GM11168 (cell line): ENCODE data around the gene ZMYND12.

Experiments
- in situ Hi-C: fragments of 300-500 bp; cut with MboI; formaldehyde crosslinking; loops from one replicate; pipeline ENCODE4 v1.12.0; 2022; ENCODE audit warnings: low sequenced_read_pairs; ENCODE audit not compliant: unreplicated experiment

Gene ZMYND12

GRCh38 chr1:42449256-42449655 lies 6.6 kb downstream of the ZMYND12 start:
- in situ Hi-C loops = no loop called here

GRCh38 chr1:42442662-42443061 lies 13.2 kb downstream of the ZMYND12 start:
- in situ Hi-C loops = no loop called here

GRCh38 chr1:42439940-42440339 lies 15.9 kb downstream of the ZMYND12 start:
- in situ Hi-C loops = no loop called here

GRCh38 chr1:42434340-42434739 lies 21.5 kb downstream of the ZMYND12 start:
- in situ Hi-C loops = no loop called here

- in situ Hi-C loops = no loop called here
Observed at GRCh38 chr1:42433369-42433768, 22.5 kb downstream of the ZMYND12 start.

- in situ Hi-C loops = no loop called here
Observed at GRCh38 chr1:42432714-42433113, 23.1 kb downstream of the ZMYND12 start.

GRCh38 chr1:42431514-42431913 lies 24.3 kb downstream of the ZMYND12 start:
- in situ Hi-C loops = no loop called here

- in situ Hi-C loops = no loop called here
Observed at GRCh38 chr1:42430286-42431135, 25.3 kb downstream of the ZMYND12 start.

- in situ Hi-C loops = no loop called here
Observed at GRCh38 chr1:42429603-42430002, 26.2 kb downstream of the ZMYND12 start.

- in situ Hi-C loops = no loop called here
Observed at GRCh38 chr1:42427240-42427639, 28.6 kb downstream of the ZMYND12 start.

- in situ Hi-C loops = no loop called here
Observed at GRCh38 chr1:42424201-42424600, 31.6 kb downstream of the ZMYND12 start.

GRCh38 chr1:42423681-42424080 lies 32.1 kb downstream of the ZMYND12 start:
- in situ Hi-C loops = no loop called here

- in situ Hi-C loops = no loop called here
Observed at GRCh38 chr1:42422737-42423136, 33.1 kb downstream of the ZMYND12 start.

GRCh38 chr1:42420911-42421585 lies 34.8 kb downstream of the ZMYND12 start:
- in situ Hi-C loops = no loop called here

GRCh38 chr1:42420121-42420520 lies 35.7 kb downstream of the ZMYND12 start:
- in situ Hi-C loops = no loop called here

GRCh38 chr1:42419126-42419821 lies 36.5 kb downstream of the ZMYND12 start:
- in situ Hi-C loops = no loop called here

- in situ Hi-C loops = no loop called here
Observed at GRCh38 chr1:42418516-42418915, 37.3 kb downstream of the ZMYND12 start.

GRCh38 chr1:42417166-42417565 lies 38.7 kb downstream of the ZMYND12 start:
- in situ Hi-C loops = no loop called here

- in situ Hi-C loops = no loop called here
Observed at GRCh38 chr1:42414551-42415496, 41.0 kb downstream of the ZMYND12 start.

GRCh38 chr1:42403880-42404400 lies 51.9 kb downstream of the ZMYND12 start:
- in situ Hi-C loops = no loop called here
